H7 (cell line): ENCODE measurements around the gene ERC2. TPM values are rescaled to one million over a fixed set of nuclear protein-coding genes. Genes with fewer than 3 reads are reported as not detected.

ENCODE experiments used
- DNase-seq: peaks from one replicate; pipeline ENCODE4 v3.0.0; 2012
- H3K27me3 ChIP-seq: 2 replicates; pipeline ENCODE4 v1.6.0; 2011; ENCODE audit warnings: mild to moderate bottlenecking, low read length; ENCODE audit not compliant: control insufficient read depth, insufficient read depth
- H3K36me3 ChIP-seq: replicated peaks from 2 replicates; pipeline ENCODE4 v1.5.1; 2011; ENCODE audit warnings: low read length; ENCODE audit not compliant: control insufficient read depth, insufficient read depth
- H3K4me3 ChIP-seq: 2 replicates; pipeline ENCODE4 v1.5.1; 2011; ENCODE audit warnings: low read depth, mild to moderate bottlenecking, control low read depth, low read length, moderate library complexity; ENCODE audit not compliant: insufficient read depth
- total RNA-seq: library from RNA; depleted of rRNA; stranded (reverse); fragments of >200 nt; shearing (Covaris generic); gene quantifications from 2 replicates; pipeline ENCODE4 v1.2.3, GENCODE V29; 2014

ERC2 gene
- total RNA-seq, 1 experiment from 2014 or later: 2.4 TPM

- Histone ChIP-seq H3K36me3 (no peaks in the 10 kb centered on the region), H3K4me3 (no peak overlapping the region), H3K27me3 (no peaks in the 10 kb centered on the region)
- DNase-seq: peak; percentile 64
Measured at GRCh38 chr3:56123487-56123886, 344.8 kb downstream of the ERC2 start.

GRCh38 chr3:56122911-56123310 is 345.4 kb downstream of the ERC2 start:
- DNase-seq: no peak
- H3K36me3 ChIP-seq: no peaks in the 10 kb centered on the region

GRCh38 chr3:56121716-56122115 is 346.6 kb downstream of the ERC2 start:
- Histone ChIP-seq H3K4me3 (no peak overlapping the region), H3K27me3 (no peaks in the 10 kb centered on the region), H3K36me3 (no peaks in the 10 kb centered on the region)
- no peak for DNase-seq

More at GRCh38 chr3:56122911-56123310, 345.4 kb downstream of the ERC2 start:
- H3K27me3 ChIP-seq: no peaks in the 10 kb centered on the region
- H3K4me3 ChIP-seq: no peak overlapping the region

GRCh38 chr3:56119575-56120349 is 348.5 kb downstream of the ERC2 start:
- no peak for DNase-seq
- H3K27me3 ChIP-seq: no peaks in the 10 kb centered on the region
- no peaks in the 10 kb centered on the region for H3K36me3 ChIP-seq
- H3K4me3 ChIP-seq: no peak overlapping the region

DNA sequence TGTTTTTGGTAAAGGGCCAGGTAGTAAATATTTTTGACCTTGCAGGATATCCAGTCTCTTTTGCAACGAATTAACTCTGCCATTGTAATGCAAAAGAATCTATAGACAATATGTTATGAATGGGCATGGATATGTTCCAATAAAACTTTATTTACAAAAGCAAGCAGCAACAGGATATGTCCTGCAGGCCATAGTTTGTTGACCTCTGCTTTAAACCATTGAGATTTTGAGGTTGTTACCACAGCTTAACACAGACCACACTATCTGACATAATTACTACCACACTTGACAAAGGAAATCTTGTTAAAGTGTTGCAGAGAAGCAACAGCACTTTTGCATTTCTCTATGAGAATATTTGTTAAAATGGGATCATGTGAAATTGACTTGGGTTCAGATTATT is 349.3 kb downstream of the ERC2 start:
- no peaks in the 10 kb centered on the region for H3K27me3 ChIP-seq
- no peaks in the 10 kb centered on the region for H3K36me3 ChIP-seq
- no peak overlapping the region for H3K4me3 ChIP-seq
- DNase-seq: no peak

- peak; percentile 65 for DNase-seq
- no peaks in the 10 kb centered on the region for H3K27me3 ChIP-seq
- no peaks in the 10 kb centered on the region for H3K36me3 ChIP-seq
- H3K4me3 ChIP-seq: no peak overlapping the region
Measured at GRCh38 chr3:56115698-56116097, 352.6 kb downstream of the ERC2 start.

- Histone ChIP-seq H3K36me3 (no peaks in the 10 kb centered on the region), H3K27me3 (no peaks in the 10 kb centered on the region), H3K4me3 (no peak overlapping the region)
- DNase-seq: no peak
Measured at GRCh38 chr3:56115199-56115598, 353.1 kb downstream of the ERC2 start.

GRCh38 chr3:56113908-56114307 is 354.4 kb downstream of the ERC2 start:
- no peaks in the 10 kb centered on the region for H3K27me3 ChIP-seq
- no peaks in the 10 kb centered on the region for H3K36me3 ChIP-seq
- no peak for DNase-seq
- H3K4me3 ChIP-seq: no peak overlapping the region

- DNase-seq: no peak
Measured at GRCh38 chr3:56113231-56113630, 355.0 kb downstream of the ERC2 start.

DNA sequence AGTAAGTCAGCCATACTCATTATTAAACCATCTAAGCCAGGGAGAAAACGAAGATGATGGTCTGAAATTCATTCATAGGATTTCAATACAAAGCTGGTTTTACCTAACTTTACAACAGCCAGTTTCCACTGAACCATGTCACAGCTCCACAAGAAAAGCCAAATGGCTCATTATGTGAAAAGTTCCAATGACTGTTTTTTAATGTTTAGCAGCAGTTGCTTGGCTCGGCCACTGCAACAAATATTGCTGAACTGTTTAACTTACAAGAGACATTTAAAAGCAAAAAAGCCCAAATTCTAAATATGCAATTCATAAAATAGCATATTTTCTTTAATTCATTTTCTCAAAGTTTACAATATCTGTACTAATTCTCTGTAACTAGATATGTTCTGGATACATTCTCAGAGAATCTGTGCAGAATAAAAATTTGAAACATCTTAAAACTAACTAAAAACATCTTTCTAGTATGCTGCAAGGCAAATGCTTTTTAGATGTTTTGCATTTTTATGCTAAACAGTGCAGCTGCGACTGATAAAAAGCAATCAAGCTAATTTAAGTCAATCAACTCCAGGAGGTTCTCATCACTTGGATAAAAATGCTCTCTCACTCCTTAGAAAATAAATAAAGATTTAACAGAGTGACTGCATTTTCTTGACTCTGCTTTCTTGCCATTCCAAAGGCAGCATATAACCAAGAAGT is 356.5 kb downstream of the ERC2 start:
- no peaks in the 10 kb centered on the region for H3K27me3 ChIP-seq
- no peaks in the 10 kb centered on the region for H3K36me3 ChIP-seq
- no peak overlapping the region for H3K4me3 ChIP-seq
- no peak for DNase-seq

More at GRCh38 chr3:56113231-56113630, 355.0 kb downstream of the ERC2 start:
- H3K4me3 ChIP-seq: no peak overlapping the region
- H3K27me3 ChIP-seq: no peaks in the 10 kb centered on the region
- no peaks in the 10 kb centered on the region for H3K36me3 ChIP-seq

GRCh38 chr3:56110886-56111285 is 357.4 kb downstream of the ERC2 start:
- Histone ChIP-seq H3K36me3 (no peaks in the 10 kb centered on the region), H3K27me3 (no peaks in the 10 kb centered on the region), H3K4me3 (no peak overlapping the region)
- DNase-seq: no peak

GRCh38 chr3:56107157-56107556 is 361.1 kb downstream of the ERC2 start:
- no peaks in the 10 kb centered on the region for H3K36me3 ChIP-seq
- DNase-seq: no peak
- no peak overlapping the region for H3K4me3 ChIP-seq
- H3K27me3 ChIP-seq: no peaks in the 10 kb centered on the region

- no peaks in the 10 kb centered on the region for H3K36me3 ChIP-seq
- no peaks in the 10 kb centered on the region for H3K27me3 ChIP-seq
- no peak for DNase-seq
Measured at GRCh38 chr3:56102032-56102431, 366.2 kb downstream of the ERC2 start.

DNA sequence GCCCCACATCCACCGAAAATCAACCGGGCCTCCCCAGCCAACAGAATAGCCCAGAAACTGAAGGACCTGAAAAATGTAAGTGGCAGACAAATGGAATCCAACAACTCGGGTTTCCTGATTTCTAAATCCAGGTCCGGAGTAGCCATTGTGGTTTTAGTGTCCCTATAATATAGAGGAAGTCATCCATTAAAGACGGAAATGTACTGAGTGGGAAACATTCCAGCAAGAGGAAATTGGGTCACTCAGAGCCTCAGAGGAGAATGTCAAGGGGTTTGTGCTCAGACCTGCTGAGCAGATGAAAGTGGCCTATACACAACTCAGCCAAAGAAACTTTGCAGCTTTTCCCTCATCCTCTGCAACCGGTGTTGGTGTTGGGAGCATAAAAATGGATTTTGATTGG is 366.7 kb downstream of the ERC2 start:
- no peaks in the 10 kb centered on the region for H3K36me3 ChIP-seq
- no peak overlapping the region for H3K4me3 ChIP-seq
- no peak for DNase-seq
- H3K27me3 ChIP-seq: no peaks in the 10 kb centered on the region

More at GRCh38 chr3:56102032-56102431, 366.2 kb downstream of the ERC2 start:
- no peak overlapping the region for H3K4me3 ChIP-seq

- Histone ChIP-seq H3K36me3 (no peaks in the 10 kb centered on the region), H3K4me3 (no peak overlapping the region), H3K27me3 (no peaks in the 10 kb centered on the region)
- no peak for DNase-seq
Measured at GRCh38 chr3:56096999-56097398, 371.3 kb downstream of the ERC2 start.
